Mononuclear cell (primary cell): ENCODE data around the gene NOL9. TPM values are rescaled to one million over a fixed set of nuclear protein-coding genes. Genes with fewer than 3 reads are reported as not detected.

Source experiments
- H3K27me3 ChIP-seq: 2 replicates; pipeline ENCODE4 v1.6.0; 2011; ENCODE audit warnings: low read length, control low read depth; ENCODE audit not compliant: insufficient read depth
- H3K4me1 ChIP-seq: 2 replicates; pipeline ENCODE4 v1.5.1; 2011; ENCODE audit warnings: mild to moderate bottlenecking, low read length, control low read depth; ENCODE audit not compliant: insufficient read depth
- H3K4me3 ChIP-seq: 2 replicates; pipeline ENCODE4 v1.5.1; 2011; ENCODE audit warnings: mild to moderate bottlenecking, low read length, moderate library complexity
- H3K9me3 ChIP-seq: 2 replicates; pipeline ENCODE4 v1.5.1; 2011; ENCODE audit warnings: low read depth, mild to moderate bottlenecking, control low read depth, low read length
- total RNA-seq: library from RNA; depleted of rRNA; stranded (reverse); fragments of >200 nt; gene quantifications from one replicate; pipeline ENCODE4 v1.2.3, GENCODE V29; 2012

NOL9 gene
- total RNA-seq, 1 donor: 73.4 TPM

DNA sequence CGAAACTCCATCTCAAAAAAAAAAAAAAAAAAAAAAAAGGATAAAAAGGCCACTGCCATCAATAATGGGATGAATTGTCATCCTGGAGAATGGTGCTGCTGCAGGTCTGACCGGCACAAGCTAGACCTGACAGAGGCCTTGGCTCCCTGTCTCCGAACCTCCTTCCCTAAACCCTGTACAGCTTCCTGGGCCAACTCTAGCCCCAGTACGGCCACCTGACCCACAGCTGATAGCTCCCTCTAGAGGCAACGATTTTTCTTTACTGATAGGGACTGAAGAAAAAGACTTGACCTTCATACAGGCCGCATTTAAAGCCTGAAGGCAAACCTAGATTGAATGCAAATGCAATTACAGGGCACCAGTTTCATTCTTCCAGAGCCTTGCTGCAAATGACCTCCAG is 30.7 kb downstream of the NOL9 start:
- no peaks in the 10 kb centered on the region for H3K9me3 ChIP-seq
- no peaks in the 10 kb centered on the region for H3K27me3 ChIP-seq
- no peak overlapping the region for H3K4me3 ChIP-seq
- no peaks in the 10 kb centered on the region for H3K4me1 ChIP-seq

DNA sequence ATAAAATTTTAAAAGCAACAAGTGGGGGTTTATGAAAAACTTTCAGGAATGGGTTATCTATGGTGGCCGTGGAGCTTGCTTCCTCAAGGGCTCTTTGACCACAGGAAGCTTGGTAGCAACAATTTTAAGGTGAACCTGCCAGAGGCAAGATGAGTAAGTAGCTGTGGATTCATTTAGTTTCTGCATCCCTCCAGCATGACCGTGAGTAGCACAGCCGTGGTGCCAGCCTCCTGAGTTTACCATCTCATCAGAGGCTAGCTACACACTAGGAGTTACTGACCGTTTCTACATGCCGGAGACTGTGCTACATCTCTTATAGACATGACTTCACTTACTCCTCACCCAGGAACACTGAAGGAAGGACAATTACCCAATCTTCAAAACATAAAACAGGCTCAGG is 32.8 kb downstream of the NOL9 start:
- Histone ChIP-seq H3K4me3 (no peak overlapping the region), H3K4me1 (no peaks in the 10 kb centered on the region), H3K9me3 (no peaks in the 10 kb centered on the region), H3K27me3 (no peaks in the 10 kb centered on the region)

DNA sequence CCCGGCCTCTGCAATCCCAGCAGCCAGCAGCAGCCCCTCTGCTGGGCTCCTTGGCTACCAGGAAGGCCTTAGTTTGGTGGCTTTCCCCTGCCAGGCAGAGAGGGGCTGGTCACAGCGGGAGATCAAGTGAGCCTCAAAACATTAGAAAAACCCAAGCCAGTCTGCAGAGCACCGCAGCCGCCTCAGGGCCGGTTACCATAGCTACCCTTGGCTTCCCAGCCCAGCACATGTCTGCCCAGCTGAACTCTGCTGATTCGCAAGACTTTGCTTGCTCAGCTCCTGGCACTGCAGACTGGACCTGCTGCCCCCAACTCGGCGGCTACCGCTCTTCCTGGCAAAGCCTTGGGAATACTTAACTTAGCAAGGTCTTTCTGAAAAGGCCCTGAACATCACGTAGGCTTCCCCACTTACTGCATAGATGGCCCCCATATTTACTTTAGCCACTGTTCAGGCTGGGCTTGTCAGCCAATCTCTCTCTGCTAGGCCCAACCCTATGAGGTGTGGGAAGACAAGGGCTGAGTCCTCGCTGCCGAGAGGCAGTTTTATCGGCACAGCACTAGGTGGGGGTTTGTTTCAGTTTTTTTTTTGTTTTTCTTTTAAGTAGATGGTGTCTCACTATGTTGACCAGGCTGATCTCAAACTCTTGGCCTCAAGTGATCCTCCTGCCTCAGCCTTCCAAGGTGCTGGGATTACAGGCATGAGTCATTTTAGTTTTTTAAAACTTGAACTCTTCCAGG is 34.2 kb downstream of the NOL9 start:
- H3K4me3 ChIP-seq: no peak overlapping the region

DNA sequence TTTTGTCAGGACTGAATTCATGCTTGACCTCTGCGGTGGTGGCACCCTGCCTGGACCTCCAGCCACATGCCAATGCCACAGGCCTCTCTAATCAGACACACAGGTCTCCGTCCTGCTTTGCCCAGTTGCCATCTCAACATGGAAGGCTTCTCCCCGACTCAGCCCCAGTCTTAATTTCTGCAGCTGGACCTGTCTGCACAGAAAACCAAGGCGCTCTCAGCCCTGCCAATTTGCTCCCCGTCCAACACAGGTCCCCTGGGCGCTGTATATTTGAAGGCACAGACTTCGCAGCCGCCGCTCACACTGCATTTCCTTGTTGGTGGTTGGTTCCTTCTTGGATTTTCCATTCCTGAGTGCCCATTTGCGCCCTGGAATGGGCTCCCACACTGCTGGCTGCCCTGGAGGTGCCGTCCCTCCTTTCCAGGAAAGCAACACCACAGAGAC is 34.8 kb downstream of the NOL9 start:
- no peak overlapping the region for H3K4me3 ChIP-seq
- no peaks in the 10 kb centered on the region for H3K27me3 ChIP-seq
- no peaks in the 10 kb centered on the region for H3K4me1 ChIP-seq
- H3K9me3 ChIP-seq: no peaks in the 10 kb centered on the region

More for the DNA sequence above, 34.2 kb downstream of the NOL9 start:
- H3K4me1 ChIP-seq: no peaks in the 10 kb centered on the region
- no peaks in the 10 kb centered on the region for H3K27me3 ChIP-seq
- no peaks in the 10 kb centered on the region for H3K9me3 ChIP-seq

DNA sequence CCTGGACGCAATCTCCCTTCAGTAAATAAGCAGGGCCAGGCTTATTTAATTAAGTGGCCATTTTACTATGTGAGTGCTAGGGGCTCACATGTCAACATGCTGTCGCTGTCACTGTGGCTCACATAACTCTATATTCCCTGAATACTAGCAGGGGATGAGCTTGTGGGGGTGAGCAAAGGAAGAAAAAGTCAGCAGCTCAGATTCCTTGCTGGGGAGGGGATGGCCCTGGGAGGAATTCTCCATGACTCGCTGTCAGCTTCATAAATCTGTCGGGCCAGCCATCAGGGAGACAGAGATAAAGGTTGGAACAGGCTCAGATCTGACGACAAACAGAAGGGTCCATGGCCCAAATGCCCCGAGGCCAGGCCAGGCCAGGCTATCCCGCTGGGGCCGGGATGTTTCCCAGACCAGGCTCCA is 36.9 kb downstream of the NOL9 start:
- no peaks in the 10 kb centered on the region for H3K4me1 ChIP-seq
- H3K27me3 ChIP-seq: no peaks in the 10 kb centered on the region
- no peaks in the 10 kb centered on the region for H3K9me3 ChIP-seq
- no peak overlapping the region for H3K4me3 ChIP-seq

DNA sequence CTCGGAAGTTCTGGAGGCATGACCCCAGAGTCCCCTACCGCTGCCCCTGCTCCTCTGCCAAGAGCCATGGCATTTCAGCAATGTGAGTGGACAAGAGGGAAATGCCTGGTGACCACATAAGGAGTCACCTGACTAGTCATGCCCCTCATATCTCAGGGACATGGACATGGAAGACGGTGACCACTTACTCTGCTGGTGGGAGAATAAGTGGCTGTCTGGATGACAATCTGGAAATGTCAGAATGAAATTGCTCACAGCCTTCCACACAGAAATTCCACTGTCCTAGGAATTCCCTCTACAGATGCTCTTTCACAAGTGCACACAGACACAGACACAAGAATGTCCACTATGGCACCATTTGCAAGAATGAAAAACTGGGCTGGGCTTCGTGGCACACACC is 38.5 kb downstream of the NOL9 start:
- no peaks in the 10 kb centered on the region for H3K4me1 ChIP-seq

DNA sequence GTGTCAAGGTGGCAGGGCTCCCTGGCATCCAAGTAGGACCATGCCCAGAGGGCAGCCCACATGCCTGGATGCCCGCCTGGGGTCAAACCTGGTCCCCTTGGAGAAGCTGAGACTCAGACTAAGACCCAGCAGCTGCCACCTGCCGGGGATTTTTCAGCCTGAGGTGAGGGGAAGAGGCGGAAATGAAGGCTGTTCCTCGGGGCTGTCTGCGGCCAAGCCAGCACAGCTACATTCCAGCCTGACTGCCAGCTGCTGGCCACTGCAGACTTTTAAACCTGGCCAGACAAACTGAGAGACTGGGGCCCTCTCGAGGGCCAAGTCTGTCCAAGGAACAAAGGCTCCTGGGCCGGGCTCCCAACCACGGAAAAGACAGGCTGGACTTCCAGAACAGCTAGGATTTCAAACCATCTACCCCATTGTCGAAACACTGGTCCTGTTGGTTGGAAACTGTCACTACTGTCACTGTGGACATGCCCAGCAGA is 41.0 kb downstream of the NOL9 start:
- H3K4me3 ChIP-seq: no peak overlapping the region
- H3K27me3 ChIP-seq: no peaks in the 10 kb centered on the region
- no peaks in the 10 kb centered on the region for H3K9me3 ChIP-seq
- no peaks in the 10 kb centered on the region for H3K4me1 ChIP-seq

More for the DNA sequence above, 38.5 kb downstream of the NOL9 start:
- Histone ChIP-seq H3K27me3 (no peaks in the 10 kb centered on the region), H3K9me3 (no peaks in the 10 kb centered on the region), H3K4me3 (no peak overlapping the region)

DNA sequence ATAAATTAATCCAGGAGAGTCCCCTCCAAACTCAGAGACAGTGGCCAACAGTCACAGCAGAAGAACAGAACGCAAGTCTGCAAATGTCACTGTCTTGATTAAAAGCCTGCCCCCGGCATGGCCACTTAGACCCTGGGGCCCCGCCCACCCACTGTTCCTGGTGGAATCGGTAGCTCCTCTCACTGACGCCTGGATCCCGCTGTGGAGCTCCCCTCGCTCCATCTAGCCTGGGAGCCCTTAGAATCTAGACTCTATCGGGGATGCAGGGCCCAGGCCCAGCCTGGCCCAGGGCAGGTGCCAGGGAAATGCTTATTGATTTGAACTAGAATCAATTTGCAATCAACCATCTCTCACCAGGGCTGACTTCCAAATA is 41.4 kb downstream of the NOL9 start:
- Histone ChIP-seq H3K4me1 (no peaks in the 10 kb centered on the region), H3K4me3 (no peak overlapping the region), H3K27me3 (no peaks in the 10 kb centered on the region), H3K9me3 (no peaks in the 10 kb centered on the region)

DNA sequence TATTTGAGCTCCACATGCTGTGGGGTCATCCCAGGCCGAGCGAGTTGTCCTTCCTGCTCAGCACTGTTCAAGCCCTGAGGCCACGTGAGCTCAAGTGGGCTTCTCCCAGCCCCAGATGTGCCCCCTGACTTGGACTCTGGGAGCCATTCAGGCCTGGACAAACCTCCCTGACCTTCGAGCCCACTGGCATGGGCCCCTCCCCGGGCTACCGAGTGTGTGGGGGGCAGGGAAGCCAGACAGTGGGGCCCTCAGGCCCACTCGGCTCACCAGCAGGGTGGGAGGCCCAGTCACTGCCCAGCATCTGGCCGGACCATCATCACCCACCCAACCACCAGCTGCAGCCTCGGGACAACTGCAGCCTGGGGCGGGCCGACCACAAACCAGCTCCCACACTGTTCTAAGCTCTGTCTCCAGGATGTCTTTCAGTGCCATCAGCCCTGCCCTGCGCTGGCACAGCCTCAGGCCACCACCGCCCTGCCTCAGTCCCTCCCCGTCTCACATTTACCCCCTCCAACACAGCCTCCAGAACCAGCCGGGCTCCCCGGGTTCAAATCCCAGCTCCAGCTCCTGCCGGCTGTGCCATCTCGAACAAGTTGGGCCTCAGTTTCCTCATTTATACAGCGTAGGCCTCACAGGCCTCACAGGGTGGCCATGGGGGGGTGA is 41.9 kb downstream of the NOL9 start:
- no peaks in the 10 kb centered on the region for H3K4me1 ChIP-seq
- no peaks in the 10 kb centered on the region for H3K9me3 ChIP-seq
- H3K4me3 ChIP-seq: no peak overlapping the region

DNA sequence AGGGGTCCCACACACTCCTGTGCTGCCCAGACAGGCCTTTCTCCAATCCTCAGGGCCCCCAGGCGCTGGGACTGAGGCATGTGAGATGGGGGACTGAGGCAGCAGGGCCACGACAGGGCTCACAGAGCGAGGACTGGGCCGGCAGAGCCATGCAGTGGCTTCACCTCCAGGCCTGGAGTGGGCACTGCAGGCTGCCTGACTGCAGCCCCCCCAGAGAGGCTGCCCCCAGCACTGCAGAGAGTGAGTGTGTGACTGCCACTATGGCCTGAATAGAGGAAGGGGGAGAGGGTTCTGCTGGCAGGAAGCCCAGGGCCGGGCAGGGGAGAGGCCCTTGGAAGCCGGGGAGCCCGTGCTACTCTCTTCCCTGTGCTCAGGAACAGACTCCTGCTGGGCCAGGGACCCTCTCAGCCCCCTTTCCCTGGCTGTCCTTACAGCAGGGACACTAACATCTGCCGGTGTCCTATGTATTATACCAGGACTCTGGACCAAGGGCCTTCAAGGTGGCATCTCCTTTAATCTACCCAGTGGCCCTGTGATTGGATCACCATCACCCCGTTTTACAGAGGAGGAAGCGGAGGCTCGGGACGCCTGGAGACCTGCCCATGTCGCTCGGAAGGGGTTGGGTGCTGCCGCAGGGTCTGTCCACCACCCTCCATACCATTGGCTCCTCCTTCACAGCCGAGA is 42.6 kb downstream of the NOL9 start:
- Histone ChIP-seq H3K4me3 (no peak overlapping the region), H3K9me3 (no peaks in the 10 kb centered on the region), H3K27me3 (no peaks in the 10 kb centered on the region), H3K4me1 (no peaks in the 10 kb centered on the region)

More for the DNA sequence above, 41.9 kb downstream of the NOL9 start:
- no peaks in the 10 kb centered on the region for H3K27me3 ChIP-seq

DNA sequence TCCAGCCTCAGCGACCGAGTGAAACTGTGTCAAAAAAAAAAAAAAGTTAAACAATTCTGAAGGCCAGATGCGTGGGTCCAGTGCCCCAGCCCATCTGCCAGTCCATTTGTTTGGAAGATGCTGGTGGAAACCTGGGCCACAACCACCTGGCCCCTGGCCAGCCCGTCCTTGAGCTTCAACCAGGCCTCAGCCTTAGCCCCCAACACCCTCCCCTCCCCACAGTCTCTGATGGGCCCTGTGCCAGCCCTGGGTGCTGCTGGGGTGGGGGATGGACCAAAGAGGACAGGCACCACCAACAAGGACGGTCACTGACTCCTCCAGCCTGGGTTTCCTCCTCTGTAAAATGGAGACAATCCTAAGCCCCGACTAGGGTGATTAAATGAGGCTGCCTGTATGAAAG is 43.3 kb downstream of the NOL9 start:
- no peaks in the 10 kb centered on the region for H3K9me3 ChIP-seq
- H3K27me3 ChIP-seq: no peaks in the 10 kb centered on the region
- no peaks in the 10 kb centered on the region for H3K4me1 ChIP-seq
- no peak overlapping the region for H3K4me3 ChIP-seq

DNA sequence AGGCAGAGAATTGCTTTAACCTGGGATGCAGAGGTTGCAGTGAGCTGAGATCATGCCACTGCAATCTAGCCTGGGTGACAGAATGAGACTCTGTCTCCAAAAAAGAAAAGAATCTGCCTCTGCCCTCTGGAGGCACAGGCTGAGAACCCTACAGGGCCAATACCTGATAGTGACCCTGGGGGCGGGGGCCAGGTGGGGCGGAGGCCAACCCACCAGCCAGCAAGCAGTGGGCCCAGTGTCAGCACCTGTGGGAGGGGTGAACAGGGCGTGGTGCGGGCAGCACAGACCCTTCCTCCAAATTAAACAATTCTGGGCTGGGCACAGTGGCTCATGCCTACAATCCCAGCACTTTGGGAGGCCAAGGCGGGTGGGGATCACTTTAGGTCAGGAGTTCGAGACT is 43.8 kb downstream of the NOL9 start:
- H3K4me1 ChIP-seq: no peaks in the 10 kb centered on the region
- no peaks in the 10 kb centered on the region for H3K27me3 ChIP-seq
- H3K4me3 ChIP-seq: no peak overlapping the region
- no peaks in the 10 kb centered on the region for H3K9me3 ChIP-seq

DNA sequence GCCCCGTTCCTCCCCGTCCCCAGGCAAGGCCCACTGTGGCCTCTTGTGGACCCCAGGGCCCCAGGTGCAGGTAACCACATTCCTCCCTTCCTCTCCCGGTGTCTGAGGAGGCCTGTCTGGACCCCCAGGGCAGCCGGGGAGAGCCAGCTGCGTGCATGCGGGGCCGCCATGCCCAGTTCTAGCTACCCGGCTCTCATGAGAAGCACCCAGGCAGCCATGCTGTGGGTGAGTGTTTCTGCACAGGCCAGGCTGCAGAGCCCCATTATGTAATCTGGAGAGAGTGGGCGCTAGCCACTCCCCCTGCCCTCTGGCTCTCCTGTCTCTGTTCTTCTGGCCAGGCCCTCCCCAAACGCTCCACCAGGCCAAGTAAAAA is 44.4 kb downstream of the NOL9 start:
- H3K4me3 ChIP-seq: no peak overlapping the region

DNA sequence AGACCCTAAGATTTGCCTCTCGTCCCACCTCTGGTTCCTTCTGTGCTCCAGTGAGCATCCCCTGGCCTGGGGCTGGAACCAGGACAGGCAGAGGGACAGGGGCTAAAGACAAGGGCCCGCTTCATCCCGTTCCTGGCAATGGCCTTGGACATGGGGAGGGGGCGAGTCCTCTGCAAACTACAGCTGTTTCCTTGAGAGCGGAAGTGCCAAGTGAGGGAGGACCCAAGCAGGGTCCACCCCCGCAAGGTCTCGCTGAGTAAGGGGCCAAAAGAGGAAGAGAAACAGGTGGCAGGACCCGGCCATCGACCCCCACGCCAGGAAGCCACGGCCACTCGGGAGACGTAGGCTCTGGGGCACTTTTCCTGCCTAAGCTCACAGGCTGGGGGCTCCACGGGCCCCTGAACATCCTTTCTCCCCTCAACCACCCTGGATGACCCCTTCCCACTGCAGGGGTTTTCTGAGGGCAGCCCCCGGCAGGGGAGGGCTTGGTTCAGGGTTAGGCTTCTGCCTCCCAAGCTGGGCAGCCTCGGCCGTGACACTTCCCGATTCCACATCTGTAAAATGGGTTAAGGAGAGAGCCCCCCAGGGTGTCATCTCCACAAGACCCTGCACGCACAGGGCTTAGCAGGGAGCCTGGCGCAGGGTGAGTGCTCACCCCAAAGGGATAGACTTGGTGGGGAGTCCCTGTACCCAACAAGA is 44.9 kb downstream of the NOL9 start:
- Histone ChIP-seq H3K27me3 (no peaks in the 10 kb centered on the region), H3K4me1 (no peaks in the 10 kb centered on the region), H3K9me3 (no peaks in the 10 kb centered on the region), H3K4me3 (no peak overlapping the region)

More for the DNA sequence above, 44.4 kb downstream of the NOL9 start:
- Histone ChIP-seq H3K27me3 (no peaks in the 10 kb centered on the region), H3K4me1 (no peaks in the 10 kb centered on the region), H3K9me3 (no peaks in the 10 kb centered on the region)

DNA sequence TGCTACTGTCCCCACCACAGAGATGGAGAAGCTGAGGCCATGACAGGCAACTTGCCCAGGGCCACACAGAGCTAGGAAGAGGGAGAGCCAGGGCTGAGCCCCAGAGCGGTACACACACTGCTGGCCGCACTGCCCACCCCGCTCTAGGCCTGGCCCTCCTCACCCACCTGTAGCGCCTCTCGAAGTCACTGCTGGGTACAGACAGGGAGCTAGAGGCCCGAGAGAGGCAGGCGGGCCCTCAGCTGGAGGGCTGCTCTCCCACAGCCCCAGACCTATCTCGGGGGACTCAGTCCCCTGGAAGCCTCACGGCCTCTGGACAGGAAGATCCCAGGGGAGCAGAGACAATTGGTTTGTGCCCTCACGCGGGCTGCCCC is 45.5 kb downstream of the NOL9 start:
- no peak overlapping the region for H3K4me3 ChIP-seq
- H3K4me1 ChIP-seq: no peaks in the 10 kb centered on the region
- H3K9me3 ChIP-seq: no peaks in the 10 kb centered on the region
- H3K27me3 ChIP-seq: no peaks in the 10 kb centered on the region
